Non-pigmented ciliary epithelial cell (primary cell): ENCODE measurements around the gene AADACL3.
"Not testable (repeated sequence)": the region's sequence is repeated elsewhere in the genome, so short reads cannot be mapped to it uniquely, and the experiment has no call there.

Experiments
- DNase-seq: peaks from one replicate; pipeline ENCODE4 v3.0.0-alpha.2; 2010; ENCODE audit warnings: low read depth

Gene AADACL3, protein sequence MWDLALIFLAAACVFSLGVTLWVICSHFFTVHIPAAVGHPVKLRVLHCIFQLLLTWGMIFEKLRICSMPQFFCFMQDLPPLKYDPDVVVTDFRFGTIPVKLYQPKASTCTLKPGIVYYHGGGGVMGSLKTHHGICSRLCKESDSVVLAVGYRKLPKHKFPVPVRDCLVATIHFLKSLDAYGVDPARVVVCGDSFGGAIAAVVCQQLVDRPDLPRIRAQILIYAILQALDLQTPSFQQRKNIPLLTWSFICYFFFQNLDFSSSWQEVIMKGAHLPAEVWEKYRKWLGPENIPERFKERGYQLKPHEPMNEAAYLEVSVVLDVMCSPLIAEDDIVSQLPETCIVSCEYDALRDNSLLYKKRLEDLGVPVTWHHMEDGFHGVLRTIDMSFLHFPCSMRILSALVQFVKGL

DNA sequence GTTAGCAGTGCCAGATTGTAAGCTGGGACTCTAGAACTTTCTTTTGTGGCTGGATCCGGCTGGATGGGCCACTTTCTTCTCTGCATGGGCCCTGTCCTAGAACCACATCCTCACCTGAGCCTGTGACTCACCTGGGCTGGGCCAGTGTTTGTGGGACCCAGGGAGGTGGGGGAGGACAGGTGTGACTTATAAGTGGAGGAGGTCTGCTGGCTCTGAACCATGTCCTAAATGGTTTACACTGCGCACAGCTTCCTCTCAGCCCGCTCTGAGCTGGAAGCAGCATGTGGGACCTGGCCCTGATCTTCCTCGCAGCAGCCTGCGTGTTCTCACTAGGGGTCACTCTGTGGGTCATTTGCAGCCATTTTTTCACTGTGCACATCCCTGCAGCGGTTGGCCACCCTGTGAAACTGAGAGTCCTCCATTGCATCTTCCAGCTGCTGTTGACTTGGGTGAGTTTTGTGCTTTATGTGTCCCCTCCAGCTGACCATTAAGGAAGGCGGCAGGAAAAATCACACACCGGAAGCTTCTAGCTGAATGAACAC is at the start of gene AADACL3:
AADACL3 (plus strand) TSS at position 215 of the 542 bp plus-strand sequence; CDS start at position 282, 67 bp downstream.
- DNase-seq = no peak

- no peak for DNase-seq
These were observed 49.7 kb upstream of the AADACL3 start for GRCh38 chr1:12666141-12666735.

DNA sequence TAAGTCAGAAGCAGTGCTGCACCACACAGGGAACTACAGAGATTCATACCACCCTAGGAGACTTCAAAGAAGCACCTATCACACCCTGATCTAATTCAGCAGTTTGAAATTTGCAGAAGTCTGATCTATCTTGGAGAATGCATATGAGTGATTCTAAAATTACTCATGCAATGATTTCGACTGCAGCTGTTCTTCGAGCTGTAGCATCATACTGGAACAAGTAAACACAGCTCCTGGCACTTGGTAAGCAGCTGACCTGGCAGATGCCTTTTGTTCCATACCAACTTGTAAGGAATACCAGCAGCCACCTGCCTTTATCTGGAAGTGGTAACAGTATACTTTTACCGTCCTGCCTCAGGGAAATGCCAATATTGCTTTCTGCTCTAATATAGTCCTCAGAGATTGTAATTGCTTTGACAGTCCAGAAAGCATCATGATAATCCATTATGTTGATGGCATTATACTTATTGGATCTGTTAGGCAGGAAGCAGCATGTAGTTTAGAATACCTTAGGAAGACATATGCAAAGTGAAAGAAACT is 46.3 kb upstream of the AADACL3 start:
- DNase-seq = no peak

- DNase-seq = no peak
These were observed 41.6 kb upstream of the AADACL3 start for GRCh38 chr1:12674358-12674757.

GRCh38 chr1:12676122-12676521 is 39.8 kb upstream of the AADACL3 start:
- DNase-seq = not testable (repeated sequence)

GRCh38 chr1:12677565-12677964 is 38.3 kb upstream of the AADACL3 start:
- DNase-seq = no peak

DNA sequence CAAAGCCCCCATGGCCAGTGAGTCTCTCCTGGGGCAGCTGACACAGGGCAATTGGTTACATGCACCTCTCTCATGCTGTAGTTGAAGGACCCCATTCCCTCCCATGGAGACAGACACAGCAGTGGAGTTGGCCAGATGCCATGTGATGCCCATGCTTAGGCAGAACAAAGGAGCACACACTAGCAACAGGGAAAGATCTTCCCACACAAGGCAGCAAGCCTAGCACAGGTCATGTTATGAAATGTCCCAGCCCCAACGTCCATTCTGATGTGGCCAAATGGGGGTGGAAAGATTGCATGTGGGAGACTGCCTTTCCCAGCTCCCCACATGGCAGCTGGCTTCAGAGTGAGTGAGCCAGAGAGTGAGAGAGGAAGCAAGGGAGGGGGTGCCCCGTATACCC is 37.6 kb upstream of the AADACL3 start:
- no peak for DNase-seq

GRCh38 chr1:12678820-12679219 is 37.1 kb upstream of the AADACL3 start:
- no peak for DNase-seq

- no peak for DNase-seq
These were observed 25.8 kb upstream of the AADACL3 start for GRCh38 chr1:12690156-12690555.

GRCh38 chr1:12692967-12693782 is 22.7 kb upstream of the AADACL3 start:
- DNase-seq = no peak

DNA sequence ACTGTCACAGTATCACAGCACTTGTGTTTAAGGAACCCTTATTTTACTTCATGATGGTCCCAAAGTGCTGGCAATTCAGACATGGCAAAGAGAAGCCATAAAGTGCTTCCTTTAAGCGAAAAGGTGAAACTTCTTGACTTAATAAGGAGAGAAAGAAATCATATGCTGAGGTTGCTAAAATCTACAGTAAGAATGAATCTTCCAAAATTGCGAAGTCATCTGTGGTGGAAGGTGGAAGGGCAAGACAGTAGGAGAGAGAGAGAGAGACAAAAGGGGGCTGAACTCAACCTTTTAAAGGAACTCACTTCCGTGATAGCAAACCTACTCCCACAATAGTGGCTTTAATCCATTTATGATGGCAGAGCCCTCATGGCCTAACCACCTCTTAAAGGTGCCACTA is 19.3 kb upstream of the AADACL3 start:
- DNase-seq = no peak

DNA sequence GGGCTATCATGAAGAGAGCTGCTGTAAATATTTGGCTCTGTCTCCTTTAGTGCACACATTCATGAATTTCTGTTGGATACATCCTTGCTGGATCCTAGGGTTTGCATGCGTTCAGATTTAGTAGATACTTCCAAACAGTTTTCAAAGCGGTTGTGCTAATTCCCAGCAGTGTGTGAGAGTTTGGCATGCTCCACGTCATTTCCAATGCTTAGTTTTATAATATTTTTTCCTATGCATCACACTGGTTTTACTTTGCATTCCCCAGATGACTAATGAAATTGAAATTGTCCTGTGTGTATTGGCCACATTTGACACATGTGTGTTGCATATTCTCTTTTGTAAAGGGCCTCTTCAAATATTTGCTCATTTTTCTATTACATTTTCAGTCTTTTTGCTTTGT is 18.5 kb upstream of the AADACL3 start:
- DNase-seq = no peak

- DNase-seq = no peak
These were observed 12.0 kb upstream of the AADACL3 start for GRCh38 chr1:12703821-12704451.

- no peak for DNase-seq
These were observed 9.8 kb upstream of the AADACL3 start for GRCh38 chr1:12706061-12706460.

DNA sequence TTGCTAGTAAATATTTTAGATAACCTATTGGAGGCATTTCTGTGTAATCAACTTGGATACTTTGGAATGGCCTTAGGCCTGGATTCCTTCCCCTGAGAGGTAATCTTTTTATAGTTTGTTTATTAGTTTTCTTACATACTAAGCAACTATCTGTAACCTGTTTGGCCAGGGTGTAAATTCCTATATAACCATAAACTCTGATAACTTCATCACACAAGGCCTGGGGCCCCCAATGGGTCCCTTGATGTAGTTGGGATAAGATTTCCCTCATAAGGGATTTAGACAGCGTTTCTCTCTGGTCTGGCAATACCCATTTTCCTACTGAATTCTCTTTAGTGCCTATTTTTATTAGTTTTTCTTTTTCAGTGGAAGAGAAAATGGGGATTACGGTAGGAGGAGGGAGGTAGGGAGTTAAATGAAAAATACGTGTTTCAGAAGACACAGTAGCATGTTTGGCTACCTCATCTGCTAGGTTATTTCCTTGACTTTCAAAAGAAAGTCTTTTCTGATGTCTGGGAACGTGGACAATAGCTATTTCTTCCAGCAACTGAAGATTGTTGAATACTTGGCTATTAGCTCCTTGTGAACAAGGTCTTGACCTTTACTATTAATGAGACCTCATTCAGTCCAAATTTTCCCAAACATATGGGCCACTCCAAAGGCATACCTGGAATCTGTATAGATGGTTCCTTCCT is 7.4 kb upstream of the AADACL3 start:
- no peak for DNase-seq

- DNase-seq = no peak
These were observed 6.8 kb upstream of the AADACL3 start for GRCh38 chr1:12709091-12709491.

DNA sequence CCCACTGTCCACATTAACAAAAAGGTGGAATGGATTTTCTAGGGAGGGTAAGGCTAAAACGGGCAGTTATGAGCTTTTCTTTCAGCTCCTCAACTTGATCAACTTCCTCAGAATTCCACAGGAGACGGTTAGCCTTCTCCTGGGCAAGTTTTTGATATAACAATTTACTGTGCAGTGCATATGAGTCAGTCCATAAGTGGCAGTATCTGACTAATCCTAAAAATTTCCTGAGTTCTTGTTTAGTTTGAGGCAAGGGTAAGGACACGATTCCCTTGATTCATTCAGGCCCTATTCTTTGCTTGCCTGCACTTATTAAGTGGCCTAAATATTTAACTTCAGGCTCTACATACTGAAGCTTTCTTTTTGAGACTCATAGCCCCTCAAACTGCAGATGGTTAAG is 6.2 kb upstream of the AADACL3 start:
- DNase-seq = no peak

DNA sequence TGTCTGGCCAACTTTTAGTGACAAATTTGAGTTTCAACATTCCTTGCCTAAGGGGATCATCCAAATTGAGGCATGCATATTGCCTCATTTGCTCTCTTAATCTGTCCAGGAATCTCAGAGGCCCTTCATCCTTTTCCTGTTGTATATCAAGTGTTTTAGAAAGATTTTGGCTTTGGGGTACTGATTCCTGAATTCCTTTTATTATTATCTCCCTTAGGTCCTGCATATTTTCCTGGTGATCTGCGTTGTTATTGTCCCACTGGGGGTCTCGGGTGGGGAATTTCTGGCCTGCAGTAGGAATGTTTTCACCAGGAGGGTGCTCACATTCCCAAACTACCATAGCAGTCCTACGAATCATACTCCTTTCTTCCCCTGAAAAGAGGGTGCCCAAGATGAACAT is 4.4 kb upstream of the AADACL3 start:
- no peak for DNase-seq

GRCh38 chr1:12712076-12712475 is 3.8 kb upstream of the AADACL3 start:
- no peak for DNase-seq

DNA sequence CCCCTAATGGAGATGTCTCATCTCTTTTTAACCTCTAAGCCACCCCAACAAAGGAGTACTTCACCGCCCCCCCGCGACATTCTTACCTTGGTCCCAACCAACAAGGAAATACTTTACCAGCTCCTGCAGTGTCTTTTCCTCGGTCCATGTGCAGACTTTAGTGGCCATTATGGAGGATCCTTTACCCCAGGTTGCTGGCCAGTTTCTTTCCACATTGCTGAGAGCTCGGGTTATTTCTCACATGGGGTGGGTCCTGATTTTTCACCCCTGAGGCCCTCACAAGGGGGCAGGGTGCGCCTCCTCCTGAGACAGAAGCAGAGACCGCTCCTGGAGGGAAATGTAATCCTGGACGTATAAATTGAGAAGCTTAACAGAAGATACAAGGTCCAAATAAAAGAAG is 3.0 kb upstream of the AADACL3 start:
- DNase-seq = no peak

DNA sequence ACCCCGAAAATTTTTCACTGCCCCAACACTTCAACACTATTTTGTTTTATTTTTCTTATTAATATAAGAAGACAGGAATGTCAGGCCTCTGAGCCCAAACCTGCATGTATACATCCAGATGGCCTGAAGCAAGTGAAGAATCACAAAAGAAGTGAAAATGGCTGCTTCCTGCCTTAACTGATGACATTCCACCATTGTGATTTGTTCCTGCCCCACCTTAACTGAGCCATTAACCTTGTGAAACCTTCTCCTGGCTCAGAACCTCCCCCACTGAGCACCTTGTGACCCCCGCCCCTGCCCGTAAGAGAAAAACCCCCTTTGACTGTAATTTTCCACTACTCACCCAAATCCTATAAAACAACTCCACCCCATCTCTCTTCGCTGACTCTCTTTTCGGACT is 2.3 kb upstream of the AADACL3 start:
- DNase-seq = not testable (repeated sequence)
